Hematopoietic multipotent progenitor cell treated with erythropoietin and hydrocortisone succinate and interleukin-3 and kit ligand, for 17 days (in vitro differentiated cells): Measurements from ENCODE around the gene RGPD8.
"Not testable (repeated sequence)": the region's sequence is repeated elsewhere in the genome, so short reads cannot be mapped to it uniquely, and the experiment has no call there.

ENCODE experiments used
- DNase-seq: peaks from one replicate; pipeline ENCODE4 v3.0.0-alpha.2; 2015; ENCODE audit warnings: low spot score

The RGPD8 gene

GRCh38 chr2:112433480-112433879 is at the start of gene RGPD8:
Gene RGPD8, minus strand, starts transcription at chr2:112433645. Its CDS starts 192 bp downstream, at chr2:112433453.
- DNase-seq: peak; percentile 92

GRCh38 chr2:112483042-112483473 is 49.6 kb upstream of the RGPD8 start:
- peak; percentile 14 for DNase-seq

GRCh38 chr2:112482309-112483041 is 49.0 kb upstream of the RGPD8 start:
- no peak for DNase-seq

GRCh38 chr2:112481528-112482233 is 48.2 kb upstream of the RGPD8 start, which contains the start of gene TTL:
Gene TTL, plus strand, starts transcription at chr2:112482156. Its CDS starts 189 bp downstream, at chr2:112482345.
- peak; percentile 80 for DNase-seq

- peak; percentile 81 for DNase-seq
These were observed 47.6 kb upstream of the RGPD8 start for GRCh38 chr2:112481050-112481527.

- DNase-seq: peak; percentile 18
These were observed 47.1 kb upstream of the RGPD8 start for GRCh38 chr2:112480530-112481049.

- no peak for DNase-seq
These were observed 43.0 kb upstream of the RGPD8 start for GRCh38 chr2:112476434-112476833.

- no peak for DNase-seq
These were observed 41.5 kb upstream of the RGPD8 start for GRCh38 chr2:112474844-112475486.

GRCh38 chr2:112472547-112473263 is 39.3 kb upstream of the RGPD8 start:
- no peak for DNase-seq

GRCh38 chr2:112465382-112465781 is 31.9 kb upstream of the RGPD8 start:
- DNase-seq: no peak

- no peak for DNase-seq
These were observed 29.8 kb upstream of the RGPD8 start for GRCh38 chr2:112463256-112463655.

GRCh38 chr2:112462178-112462577 is 28.7 kb upstream of the RGPD8 start:
- DNase-seq: no peak

- no peak for DNase-seq
These were observed 25.9 kb upstream of the RGPD8 start for GRCh38 chr2:112459372-112459771.

- no peak for DNase-seq
These were observed 21.1 kb upstream of the RGPD8 start for GRCh38 chr2:112454586-112454985.

GRCh38 chr2:112451317-112451716 is 17.9 kb upstream of the RGPD8 start:
- DNase-seq: no peak

GRCh38 chr2:112449854-112450253 is 16.4 kb upstream of the RGPD8 start:
- DNase-seq: no peak

- DNase-seq: not testable (repeated sequence)
These were observed 10.8 kb upstream of the RGPD8 start for GRCh38 chr2:112444256-112444655.

- DNase-seq: not testable (repeated sequence)
These were observed 5.3 kb upstream of the RGPD8 start for GRCh38 chr2:112438603-112439261.

GRCh38 chr2:112437405-112437831 is 4.0 kb upstream of the RGPD8 start:
- not testable (repeated sequence) for DNase-seq

- not testable (repeated sequence) for DNase-seq
These were observed 3.5 kb upstream of the RGPD8 start for GRCh38 chr2:112436993-112437392.
